Keratinocyte (primary cell): ENCODE measurements around the gene CMIP. TPM values are rescaled to one million over a fixed set of nuclear protein-coding genes. Genes with fewer than 3 reads are reported as not detected.

Experiments used
- DNase-seq: peaks from one replicate; pipeline ENCODE4 v3.0.0-alpha.2; 2011; ENCODE audit warnings: low read depth, missing footprints, low spot score
- FAIRE-seq: peaks from 2 replicates; lab custom pipeline; 2011; peaks lifted over from hg19 to GRCh38; lab: Jason Lieb, UNC
- H2AFZ ChIP-seq: 2 replicates; pipeline ENCODE4 v1.6.0; 2012; ENCODE audit warnings: low read length, control low read depth, inconsistent platforms; ENCODE audit not compliant: control insufficient read depth
- H3K27ac ChIP-seq: 2 replicates; pipeline ENCODE4 v1.5.1; 2011; ENCODE audit warnings: low read length; ENCODE audit not compliant: control insufficient read depth, insufficient read depth
- H3K27me3 ChIP-seq: 3 replicates; pipeline ENCODE4 v1.6.0; 2011; ENCODE audit warnings: low read length; ENCODE audit not compliant: control insufficient read depth, insufficient read depth; ENCODE audit errors: extremely low read depth
- H3K36me3 ChIP-seq, 2 experiments: 2 replicates in 1 of 2; 3 replicates in 1 of 2; pipeline ENCODE4 v1.5.1; 2011; ENCODE audit warnings: low read length in 2 of 2, mild to moderate bottlenecking in 1 of 2; ENCODE audit not compliant: control insufficient read depth in 2 of 2, insufficient read depth in 2 of 2; ENCODE audit errors: extremely low read depth in 1 of 2
- H3K4me1 ChIP-seq: 3 replicates; pipeline ENCODE4 v1.5.1; 2011; ENCODE audit warnings: low read length; ENCODE audit not compliant: control insufficient read depth, insufficient read depth; ENCODE audit errors: extremely low read depth
- H3K4me2 ChIP-seq: 3 replicates; pipeline ENCODE4 v1.6.0; 2011; ENCODE audit warnings: low read depth, low read length; ENCODE audit not compliant: control insufficient read depth, insufficient read depth; ENCODE audit errors: extremely low read depth
- H3K4me3 ChIP-seq, 3 experiments: fragments of 200-600 bp in 1 of 3; sonication (generic) in 1 of 3; 2 replicates in 2 of 3; 3 replicates in 1 of 3; pipeline ENCODE4 v1.5.1; 2011 to 2016; ENCODE audit warnings: low read length in 3 of 3, mild to moderate bottlenecking in 3 of 3, control low read depth in 2 of 3, inconsistent platforms in 1 of 3, low read depth in 1 of 3, mixed read lengths in 1 of 3, mixed run types in 1 of 3, moderate library complexity in 1 of 3; ENCODE audit not compliant: control insufficient read depth in 2 of 3, insufficient read depth in 2 of 3; ENCODE audit errors: extremely low read depth in 1 of 3
- H3K79me2 ChIP-seq: 2 replicates; pipeline ENCODE4 v1.6.0; 2012; ENCODE audit warnings: low read length; ENCODE audit not compliant: control insufficient read depth, insufficient read depth
- H3K9ac ChIP-seq: 3 replicates; pipeline ENCODE4 v1.6.0; 2011; ENCODE audit warnings: low read length; ENCODE audit not compliant: control insufficient read depth, insufficient read depth; ENCODE audit errors: extremely low read depth
- H3K9me1 ChIP-seq: 3 replicates; pipeline ENCODE4 v1.6.0; 2011; ENCODE audit warnings: low read length; ENCODE audit not compliant: control insufficient read depth, insufficient read depth; ENCODE audit errors: extremely low read depth
- H3K9me3 ChIP-seq: 2 replicates; pipeline ENCODE4 v1.5.1; 2012; ENCODE audit warnings: low read depth, low read length; ENCODE audit not compliant: control insufficient read depth
- H4K20me1 ChIP-seq: 3 replicates; pipeline ENCODE4 v1.6.0; 2011; ENCODE audit warnings: low read length; ENCODE audit not compliant: control insufficient read depth, insufficient read depth; ENCODE audit errors: extremely low read depth
- EZH2 ChIP-seq: IDR thresholded peaks from one replicate; pipeline ENCODE4 v1.6.1; 2012; ENCODE audit warnings: inconsistent platforms, mild to moderate bottlenecking, low read length, moderate library complexity
- dilution Hi-C: fragments of 300-500 bp; cut with MboI; formaldehyde crosslinking; loops from one replicate; pipeline ENCODE4 v1.7.0; 2020; ENCODE audit warnings: low sequenced_read_pairs; ENCODE audit not compliant: extremely low pct_ligation_motif_present
- polyA plus RNA-seq, 5 experiments: library from polyadenylated mRNA; depleted of rRNA in 3 of 5; stranded (reverse) in 3 of 5; stranded (forward) in 1 of 5; unstranded in 1 of 5; fragments of >200 nt; gene quantifications; 1 replicate in 1 of 5; 2 replicates in 3 of 5; 3 replicates in 1 of 5; pipeline versions ENCODE4 v1.2.1 to v1.2.3, GENCODE V29; 2011 to 2012; ENCODE audit warnings: missing spikeins in 2 of 5, low read depth in 1 of 5, low replicate concordance in 1 of 5
- TF ChIP-seq, protein P1 (sequence below), 3 experiments: IDR thresholded peaks in 1 of 3; conservative IDR thresholded peaks in 1 of 3; optimal IDR thresholded peaks in 1 of 3; 2 replicates in 2 of 3; 3 replicates in 1 of 3; pipeline versions ENCODE3 to v1.5.1; 2011; ENCODE audit warnings: low read length in 3 of 3, mild to moderate bottlenecking in 3 of 3, moderate library complexity in 2 of 3, control low read depth in 1 of 3, inconsistent platforms in 1 of 3; ENCODE audit not compliant: insufficient read depth in 2 of 3; ENCODE audit errors: extremely low read depth in 1 of 3

The CMIP gene
- polyA plus RNA-seq, 1 donor (not counting 4 experiments of a cell fraction or from before 2014, with no cell fraction given): 5.0 TPM

DNA sequence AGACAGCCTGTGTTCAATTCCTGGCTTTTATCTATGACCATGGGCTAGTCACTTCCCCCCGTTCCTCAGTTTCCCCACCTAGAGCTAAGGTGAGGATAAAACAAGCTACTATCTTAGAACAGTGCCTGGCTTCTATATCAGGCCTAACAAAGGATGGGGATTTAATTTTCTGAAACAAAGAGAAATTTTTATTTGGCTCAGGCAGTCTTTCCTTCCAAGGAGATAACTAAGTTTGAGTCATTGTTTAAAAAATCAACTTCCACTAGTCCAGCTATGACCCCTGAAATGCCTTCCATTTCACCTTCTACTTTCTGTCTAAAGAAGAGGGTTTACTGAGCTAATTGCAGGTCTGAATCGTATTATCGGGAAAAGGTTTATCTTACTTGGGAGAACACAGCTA lies 99.0 kb downstream of the CMIP start:
- dilution Hi-C loops: no loop called here
- Histone ChIP-seq H3K4me1 (peaks cover 23% of the 10 kb centered on the region), H3K79me2 (peaks cover 97% of the 10 kb centered on the region)

DNA sequence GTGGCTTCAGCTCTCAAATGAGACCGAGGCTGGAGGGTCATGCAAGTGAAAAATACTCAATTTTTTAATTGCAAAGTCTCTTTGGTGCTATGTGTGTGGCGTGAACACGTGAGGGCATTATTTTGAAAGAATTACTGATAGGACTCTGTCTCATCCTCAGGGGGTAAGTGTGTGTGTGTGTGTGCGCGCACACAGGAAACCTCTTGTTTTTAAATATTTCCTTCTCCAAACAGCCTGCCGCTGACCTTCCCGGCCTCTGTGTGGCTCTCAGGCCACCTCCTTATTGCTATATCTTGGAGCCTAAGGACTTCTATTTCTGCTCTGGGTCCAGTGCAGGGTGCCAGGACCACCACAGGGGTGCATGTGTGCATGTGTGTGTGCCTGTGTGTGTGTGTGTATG lies 99.7 kb downstream of the CMIP start:
- Histone ChIP-seq H3K36me3 (peaks cover 3 to 12% of the 10 kb centered on the region in 2 experiments), H3K9me3 (no peaks in the 10 kb centered on the region), H3K27me3 (no peaks in the 10 kb centered on the region), H3K4me1 (peaks cover 19% of the 10 kb centered on the region), H3K9ac (no peak overlapping the region), H4K20me1 (peaks cover 17% of the 10 kb centered on the region), H3K4me3 (no peak overlapping the region), H3K4me2 (no peak overlapping the region), H3K27ac (no peak overlapping the region), H2AFZ (no peak overlapping the region), H3K79me2 (peaks cover 97% of the 10 kb centered on the region), H3K9me1 (peaks cover 8% of the 10 kb centered on the region)
- no peak for FAIRE-seq
- DNase-seq: no peak
- TF ChIP-seq, protein P1, sequence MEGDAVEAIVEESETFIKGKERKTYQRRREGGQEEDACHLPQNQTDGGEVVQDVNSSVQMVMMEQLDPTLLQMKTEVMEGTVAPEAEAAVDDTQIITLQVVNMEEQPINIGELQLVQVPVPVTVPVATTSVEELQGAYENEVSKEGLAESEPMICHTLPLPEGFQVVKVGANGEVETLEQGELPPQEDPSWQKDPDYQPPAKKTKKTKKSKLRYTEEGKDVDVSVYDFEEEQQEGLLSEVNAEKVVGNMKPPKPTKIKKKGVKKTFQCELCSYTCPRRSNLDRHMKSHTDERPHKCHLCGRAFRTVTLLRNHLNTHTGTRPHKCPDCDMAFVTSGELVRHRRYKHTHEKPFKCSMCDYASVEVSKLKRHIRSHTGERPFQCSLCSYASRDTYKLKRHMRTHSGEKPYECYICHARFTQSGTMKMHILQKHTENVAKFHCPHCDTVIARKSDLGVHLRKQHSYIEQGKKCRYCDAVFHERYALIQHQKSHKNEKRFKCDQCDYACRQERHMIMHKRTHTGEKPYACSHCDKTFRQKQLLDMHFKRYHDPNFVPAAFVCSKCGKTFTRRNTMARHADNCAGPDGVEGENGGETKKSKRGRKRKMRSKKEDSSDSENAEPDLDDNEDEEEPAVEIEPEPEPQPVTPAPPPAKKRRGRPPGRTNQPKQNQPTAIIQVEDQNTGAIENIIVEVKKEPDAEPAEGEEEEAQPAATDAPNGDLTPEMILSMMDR (optimal IDR thresholded peaks at IDR 0.05 in 1 of 3, IDR thresholded peaks at IDR 0.05 in 1 of 3, conservative IDR thresholded peaks at IDR 0.05 in 1 of 3; ENCODE audit: extremely low read depth in 1 of 3, insufficient read depth in 2 of 3, low read length in 3 of 3): no peak
- no peak for TF ChIP-seq EZH2
- dilution Hi-C loops: no loop called here

More for the DNA sequence above, 99.0 kb downstream of the CMIP start:
- H3K9ac ChIP-seq: no peak overlapping the region
- peaks cover 17% of the 10 kb centered on the region for H4K20me1 ChIP-seq
- peaks cover 8% of the 10 kb centered on the region for H3K9me1 ChIP-seq
- peaks cover 3 to 12% of the 10 kb centered on the region in 2 experiments for H3K36me3 ChIP-seq
- H3K4me3 ChIP-seq: no peak overlapping the region
- no peaks in the 10 kb centered on the region for H3K9me3 ChIP-seq
- FAIRE-seq: no peak
- no peaks in the 10 kb centered on the region for H3K27me3 ChIP-seq
- TF ChIP-seq, protein P1 (optimal IDR thresholded peaks at IDR 0.05 in 1 of 3, IDR thresholded peaks at IDR 0.05 in 1 of 3, conservative IDR thresholded peaks at IDR 0.05 in 1 of 3; ENCODE audit: extremely low read depth in 1 of 3, insufficient read depth in 2 of 3, low read length in 3 of 3): no peak
- TF ChIP-seq EZH2: no peak
- no peak overlapping the region for H3K27ac ChIP-seq
- H2AFZ ChIP-seq: no peak overlapping the region
- no peak for DNase-seq
- no peak overlapping the region for H3K4me2 ChIP-seq
